Smooth muscle cell (in vitro differentiated cells): Measurements from ENCODE around the gene PRG3. TPM values are rescaled to one million over a fixed set of nuclear protein-coding genes. Genes with fewer than 3 reads are reported as not detected.

ENCODE experiments used
- DNase-seq: peaks from one replicate; lab custom pipeline; 2025; ENCODE audit not compliant: unreplicated experiment; lab: John Stamatoyannopoulos, UW
- H2AFZ ChIP-seq: fragments of 200-600 bp; sonication (generic); 2 replicates; pipeline ENCODE4 v1.6.0; 2016; ENCODE audit warnings: antibody characterized with exemption, low read depth, mild to moderate bottlenecking
- H3F3A ChIP-seq: fragments of 200-600 bp; sonication (generic); 2 replicates; pipeline ENCODE4 v1.6.0; 2017; ENCODE audit warnings: antibody characterized with exemption, low read depth
- H3K27ac ChIP-seq: fragments of 200-600 bp; sonication (generic); 2 replicates; pipeline ENCODE4 v1.5.1; 2016; ENCODE audit warnings: low read depth, mild to moderate bottlenecking
- H3K27me3 ChIP-seq: fragments of 200-600 bp; sonication (generic); 2 replicates; pipeline ENCODE4 v1.6.1; 2016; ENCODE audit warnings: low read depth, mild to moderate bottlenecking
- H3K36me3 ChIP-seq: fragments of 200-600 bp; sonication (generic); 2 replicates; pipeline ENCODE4 v1.5.1; 2016; ENCODE audit warnings: low read depth
- H3K4me1 ChIP-seq: fragments of 200-600 bp; sonication (generic); 2 replicates; pipeline ENCODE4 v1.5.1; 2016; ENCODE audit warnings: low read depth
- H3K4me2 ChIP-seq: fragments of 200-600 bp; sonication (generic); 2 replicates; pipeline ENCODE4 v1.6.0; 2016; ENCODE audit warnings: mild to moderate bottlenecking
- H3K4me3 ChIP-seq: fragments of 200-600 bp; sonication (generic); 2 replicates; pipeline ENCODE4 v1.5.1; 2016; ENCODE audit warnings: mild to moderate bottlenecking
- H3K79me2 ChIP-seq: fragments of 200-600 bp; sonication (generic); 2 replicates; pipeline ENCODE4 v1.6.0; 2016; ENCODE audit warnings: low read depth, mild to moderate bottlenecking
- H3K9ac ChIP-seq: fragments of 200-600 bp; sonication (generic); 2 replicates; pipeline ENCODE4 v1.6.0; 2016; ENCODE audit warnings: low read depth
- H3K9me3 ChIP-seq: fragments of 200-600 bp; sonication (generic); replicated peaks from 2 replicates; pipeline ENCODE4 v1.5.1; 2016; ENCODE audit warnings: low read depth
- H4K20me1 ChIP-seq: fragments of 200-600 bp; sonication (generic); 2 replicates; pipeline ENCODE4 v1.6.0; 2016; ENCODE audit warnings: low read depth
- CTCF ChIP-seq: fragments of 200-600 bp; sonication (generic); IDR thresholded peaks from 2 replicates; pipeline ENCODE4 v1.5.1; 2017; ENCODE audit warnings: borderline replicate concordance, mild to moderate bottlenecking, antibody characterized with exemption; ENCODE audit not compliant: insufficient read depth, poor library complexity, severe bottlenecking
- WGBS: methylation state at CpG from one replicate; pipeline ENCODE4 v1.1.7; 2016; ENCODE audit warnings: low lambda C conversion rate; 5-methylcytosine and 5-hydroxymethylcytosine counted together
- polyA plus RNA-seq: library from polyadenylated mRNA; unstranded; fragments of >200 nt; fragmentation: Nextera tagmentation; extraction: Ambion mirVana; gene quantifications from 2 replicates; pipeline ENCODE4 v1.2.1, GENCODE V29; 2016
- total RNA-seq: library from RNA; depleted of rRNA; stranded (reverse); fragments of >200 nt; gene quantifications from 2 replicates; pipeline ENCODE4 v1.2.3, GENCODE V29; 2014

Gene PRG3
- total and polyA plus RNA-seq, 2 experiments from 2014 or later, result not detected

DNA sequence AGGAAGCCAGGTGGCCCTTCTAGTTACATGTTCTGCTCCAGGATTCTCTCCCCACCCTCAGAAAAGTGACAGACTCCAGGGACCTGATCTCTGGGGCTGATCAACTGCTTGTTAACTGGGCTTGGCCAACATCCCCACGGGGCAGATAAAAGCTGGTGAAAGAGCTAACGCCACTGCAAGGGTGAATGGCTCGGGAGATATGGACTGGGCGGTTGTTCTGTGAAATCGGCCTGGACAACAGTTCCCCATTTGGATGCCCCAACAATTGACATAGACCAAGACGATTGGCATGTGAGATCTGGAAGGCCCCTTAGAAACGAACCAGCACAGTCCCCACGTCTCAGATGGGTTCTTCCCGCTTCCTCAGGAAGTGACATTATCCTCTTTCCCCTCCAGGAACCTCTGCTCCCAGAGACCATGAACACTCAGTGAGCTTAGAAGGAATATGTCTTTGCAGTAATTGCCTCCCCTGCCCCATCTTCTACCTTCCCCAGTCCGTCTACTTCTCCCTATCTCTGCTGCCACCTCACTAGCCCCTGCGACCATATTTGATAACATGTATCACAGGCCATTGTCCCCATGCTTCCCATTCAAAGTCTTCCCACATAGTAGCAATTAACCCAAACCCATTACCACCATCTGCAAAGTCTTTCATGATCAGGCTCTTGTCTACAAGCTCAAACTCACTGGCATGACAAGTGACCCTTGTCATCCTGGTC is 15.1 kb upstream of the PRG3 start:
- Histone ChIP-seq H3K79me2 (no peaks in the 10 kb centered on the region), H3K27ac (no peak overlapping the region), H3K4me2 (no peak overlapping the region), H2AFZ (no peak overlapping the region), H3K9me3 (no peaks in the 10 kb centered on the region), H3K36me3 (no peaks in the 10 kb centered on the region), H3K4me1 (no peaks in the 10 kb centered on the region), H4K20me1 (no peaks in the 10 kb centered on the region), H3K27me3 (peaks cover 59% of the 10 kb centered on the region), H3K9ac (no peak overlapping the region), H3K4me3 (no peak overlapping the region), H3F3A (no peaks in the 10 kb centered on the region)
- WGBS, result 89% methylated on average over 11 of the region's 11 CpGs
- TF ChIP-seq CTCF, result no peak
- no peak for DNase-seq

- H3K9ac ChIP-seq, result no peak overlapping the region
- H3F3A ChIP-seq, result no peaks in the 10 kb centered on the region
- H3K36me3 ChIP-seq, result no peaks in the 10 kb centered on the region
- H3K4me3 ChIP-seq, result no peak overlapping the region
- H3K9me3 ChIP-seq, result no peaks in the 10 kb centered on the region
- TF ChIP-seq CTCF, result no peak
- H3K4me2 ChIP-seq, result no peak overlapping the region
- no peaks in the 10 kb centered on the region for H3K4me1 ChIP-seq
- no peaks in the 10 kb centered on the region for H3K79me2 ChIP-seq
- 77% methylated on average over 4 of the region's 4 CpGs for WGBS
- H4K20me1 ChIP-seq, result no peaks in the 10 kb centered on the region
- no peak overlapping the region for H2AFZ ChIP-seq
- H3K27ac ChIP-seq, result no peak overlapping the region
- DNase-seq, result no peak
- H3K27me3 ChIP-seq, result peaks cover 66% of the 10 kb centered on the region
Observed at GRCh38 chr11:57394203-57394965, 13.4 kb upstream of the PRG3 start.

GRCh38 chr11:57392763-57393105 is 11.8 kb upstream of the PRG3 start:
- H3F3A ChIP-seq, result no peaks in the 10 kb centered on the region
- DNase-seq, result no peak
- no peaks in the 10 kb centered on the region for H3K36me3 ChIP-seq
- H3K4me2 ChIP-seq, result no peak overlapping the region
- H3K79me2 ChIP-seq, result no peaks in the 10 kb centered on the region
- H3K9ac ChIP-seq, result no peak overlapping the region
- no peaks in the 10 kb centered on the region for H4K20me1 ChIP-seq
- WGBS, result 82% methylated on average over 4 of the region's 4 CpGs
- H3K9me3 ChIP-seq, result no peaks in the 10 kb centered on the region
- no peak overlapping the region for H2AFZ ChIP-seq
- no peaks in the 10 kb centered on the region for H3K4me1 ChIP-seq
- H3K4me3 ChIP-seq, result no peak overlapping the region
- H3K27ac ChIP-seq, result no peak overlapping the region
- TF ChIP-seq CTCF, result no peak
- H3K27me3 ChIP-seq, result peaks cover 62% of the 10 kb centered on the region
